Liver (tissue), 3 donors: ENCODE measurements around the gene RADIL.

Experiments used
- ATF3 ChIP-seq: IDR thresholded peaks from 2 replicates; pipeline ENCODE4 v1.6.1; 2016; ENCODE audit warnings: antibody characterized with exemption
- CTCF ChIP-seq: fragments of 150-350 bp; IDR thresholded peaks from 2 replicates; pipeline ENCODE4 v1.5.1; 2017; ENCODE audit warnings: improper control_type of control experiment, low read depth, low read length; ENCODE audit not compliant: missing input control
- EGR1 ChIP-seq, 2 donors: IDR thresholded peaks; 2 replicates each; pipeline ENCODE4 v1.6.1; 2016 to 2018; ENCODE audit warnings: antibody characterized with exemption in 2 of 2, low read depth in 2 of 2
- GABPA ChIP-seq, 2 donors: IDR thresholded peaks in 1 of 2; conservative IDR thresholded peaks in 1 of 2; 2 replicates each; pipeline ENCODE4 v1.6.1; 2016; ENCODE audit warnings: antibody characterized with exemption in 2 of 2, mild to moderate bottlenecking in 1 of 2, moderate library complexity in 1 of 2
- JUND ChIP-seq, 2 donors: IDR thresholded peaks; 2 replicates each; pipeline ENCODE4 v1.6.1; 2016; ENCODE audit warnings: antibody characterized with exemption in 2 of 2
- RAD21 ChIP-seq, 2 donors: IDR thresholded peaks; 2 replicates each; pipeline ENCODE4 v1.6.1; 2016; ENCODE audit warnings: antibody characterized with exemption in 2 of 2, mild to moderate bottlenecking in 2 of 2
- REST ChIP-seq: IDR thresholded peaks from 2 replicates; pipeline ENCODE4 v1.6.1; 2016; ENCODE audit warnings: antibody characterized with exemption, mild to moderate bottlenecking
- RXRA ChIP-seq, 2 donors: IDR thresholded peaks; 2 replicates each; pipeline ENCODE4 v1.6.1; 2017 to 2018; ENCODE audit warnings: antibody characterized with exemption in 2 of 2, mild to moderate bottlenecking in 1 of 2
- SP1 ChIP-seq: IDR thresholded peaks from 2 replicates; pipeline ENCODE4 v1.6.1; 2018; ENCODE audit warnings: antibody characterized with exemption, mild to moderate bottlenecking
- YY1 ChIP-seq: IDR thresholded peaks from 2 replicates; pipeline ENCODE4 v1.6.1; 2016; ENCODE audit warnings: antibody characterized with exemption, mild to moderate bottlenecking
- ZBTB33 ChIP-seq: IDR thresholded peaks from 2 replicates; pipeline ENCODE4 v1.6.1; 2016; ENCODE audit warnings: antibody characterized with exemption
- TF ChIP-seq, protein P1 (sequence below): IDR thresholded peaks from 2 replicates; pipeline ENCODE4 v1.6.1; 2016; ENCODE audit warnings: antibody characterized with exemption
- donor health status: healthy.
- donor health status: healthy.

DNA sequence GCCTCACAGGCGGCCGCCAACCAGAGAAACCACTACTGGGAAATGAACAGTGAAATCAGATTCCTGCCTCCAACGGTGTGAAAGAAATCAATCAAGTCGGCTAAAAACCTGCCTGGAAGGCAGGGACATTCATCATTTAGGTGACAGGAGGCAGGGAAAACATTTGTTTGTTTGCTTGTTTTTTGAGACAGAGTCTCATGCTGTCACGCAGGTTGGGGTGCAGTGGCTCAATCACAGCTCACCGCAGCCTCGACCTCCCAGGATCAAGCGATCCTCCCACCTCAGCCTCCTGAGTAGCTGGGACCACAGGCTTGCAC lies 77.6 kb downstream of the RADIL start:
- TF ChIP-seq CTCF (no peak), GABPA (IDR thresholded peaks at IDR 0.05 in 1 of 2, conservative IDR thresholded peaks at IDR 0.05 in 1 of 2) (no peak), REST (no peak), RAD21 (IDR thresholded peaks at IDR 0.05) (no peak), SP1 (no peak), RXRA (IDR thresholded peaks at IDR 0.05) (no peak), YY1 (no peak), EGR1 (IDR thresholded peaks at IDR 0.05; ENCODE audit: low read depth in 2 of 2) (no peak), ZBTB33 (no peak), ATF3 (no peak), JUND (IDR thresholded peaks at IDR 0.05) (no peak)
- TF ChIP-seq, protein P1, sequence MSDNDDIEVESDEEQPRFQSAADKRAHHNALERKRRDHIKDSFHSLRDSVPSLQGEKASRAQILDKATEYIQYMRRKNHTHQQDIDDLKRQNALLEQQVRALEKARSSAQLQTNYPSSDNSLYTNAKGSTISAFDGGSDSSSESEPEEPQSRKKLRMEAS = no peak
